D721Med (cell line): ENCODE measurements around the gene EFEMP2.

ENCODE experiments used
- DNase-seq: peaks from one replicate; pipeline ENCODE4 v3.0.0; 2011; ENCODE audit warnings: low spot score; ENCODE audit not compliant: insufficient read length
- FAIRE-seq: peaks from 2 replicates; lab custom pipeline; 2011; peaks lifted over from hg19 to GRCh38; lab: Jason Lieb, UNC
- CTCF ChIP-seq: IDR thresholded peaks from 2 replicates; pipeline ENCODE4 v1.5.1; 2012; ENCODE audit warnings: mild to moderate bottlenecking, control low read depth; ENCODE audit not compliant: insufficient read depth; ENCODE audit errors: missing control alignments

The EFEMP2 gene

GRCh38 chr11:65872586-65873317 lies at the start of gene EFEMP2:
EFEMP2 (minus strand) TSS chr11:65872800; CDS start chr11:65872354, 446 bp downstream.
- FAIRE-seq (no peak), DNase-seq (no peak)
- no peak for TF ChIP-seq CTCF

GRCh38 chr11:65921876-65922275 lies 49.3 kb upstream of the EFEMP2 start:
- no peak for TF ChIP-seq CTCF
- no peak for FAIRE-seq
- no peak for DNase-seq

GRCh38 chr11:65921033-65921555 lies 48.5 kb upstream of the EFEMP2 start:
- TF ChIP-seq CTCF: no peak
- FAIRE-seq: no peak
- no peak for DNase-seq

GRCh38 chr11:65920372-65920802 lies 47.8 kb upstream of the EFEMP2 start:
- FAIRE-seq: no peak
- no peak for TF ChIP-seq CTCF
- DNase-seq: no peak

GRCh38 chr11:65919573-65920371 lies 47.2 kb upstream of the EFEMP2 start:
- DNase-seq (no peak), FAIRE-seq (no peak)
- no peak for TF ChIP-seq CTCF

- no peak for TF ChIP-seq CTCF
- FAIRE-seq: no peak
Observed at GRCh38 chr11:65919141-65919572, 46.6 kb upstream of the EFEMP2 start, which contains the start of gene DRAP1. DRAP1 (plus strand) TSS chr11:65919426; CDS start chr11:65919502, 76 bp downstream.

More at GRCh38 chr11:65919141-65919572, 46.6 kb upstream of the EFEMP2 start, which contains the start of gene DRAP1:
- peak; percentile 95 for DNase-seq
